NB4 (cell line): Measurements from ENCODE around the gene FSIP1.

ENCODE experiments used
- POLR2A ChIP-seq: IDR thresholded peaks from 2 replicates; pipeline ENCODE4 v1.6.1; 2011; ENCODE audit warnings: mild to moderate bottlenecking; ENCODE audit not compliant: insufficient read length; ENCODE audit errors: extremely low read depth
- TF ChIP-seq, protein P1 (sequence below): IDR thresholded peaks from one replicate; pipeline ENCODE4 v1.5.1; 2012; ENCODE audit warnings: low read depth, low read length
- TF ChIP-seq, protein P2 (sequence below): IDR thresholded peaks from 2 replicates; pipeline ENCODE4 v1.6.1; 2011; ENCODE audit warnings: low read depth, low read length

DNA sequence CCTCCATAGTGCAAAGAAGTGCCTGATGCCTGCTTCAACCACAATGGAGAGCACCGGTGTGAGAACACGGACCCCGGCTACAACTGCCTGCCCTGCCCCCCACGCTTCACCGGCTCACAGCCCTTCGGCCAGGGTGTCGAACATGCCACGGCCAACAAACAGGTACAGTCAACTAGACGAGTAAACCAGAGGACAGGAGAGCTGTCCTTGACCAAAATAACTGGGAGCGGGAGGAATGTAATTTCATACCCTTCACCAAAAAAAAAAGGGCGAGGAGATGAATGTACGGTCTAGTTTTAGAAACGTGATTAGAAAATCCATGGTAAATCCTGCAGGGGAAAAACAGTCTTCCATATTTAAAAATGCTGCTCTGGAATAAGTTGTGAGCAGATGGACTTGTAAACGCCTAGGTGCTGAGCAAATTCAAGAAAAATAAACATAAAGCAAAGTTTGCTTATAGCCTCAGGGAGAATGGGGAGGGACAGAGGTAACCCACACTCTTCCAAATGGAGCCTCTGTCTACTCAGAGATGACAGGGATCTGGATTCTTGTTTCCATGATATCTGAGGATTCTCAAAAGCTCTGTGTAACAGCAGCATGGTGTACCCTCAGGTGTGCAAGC, 193.3 kb downstream of the FSIP1 start:
- TF ChIP-seq, protein P1, sequence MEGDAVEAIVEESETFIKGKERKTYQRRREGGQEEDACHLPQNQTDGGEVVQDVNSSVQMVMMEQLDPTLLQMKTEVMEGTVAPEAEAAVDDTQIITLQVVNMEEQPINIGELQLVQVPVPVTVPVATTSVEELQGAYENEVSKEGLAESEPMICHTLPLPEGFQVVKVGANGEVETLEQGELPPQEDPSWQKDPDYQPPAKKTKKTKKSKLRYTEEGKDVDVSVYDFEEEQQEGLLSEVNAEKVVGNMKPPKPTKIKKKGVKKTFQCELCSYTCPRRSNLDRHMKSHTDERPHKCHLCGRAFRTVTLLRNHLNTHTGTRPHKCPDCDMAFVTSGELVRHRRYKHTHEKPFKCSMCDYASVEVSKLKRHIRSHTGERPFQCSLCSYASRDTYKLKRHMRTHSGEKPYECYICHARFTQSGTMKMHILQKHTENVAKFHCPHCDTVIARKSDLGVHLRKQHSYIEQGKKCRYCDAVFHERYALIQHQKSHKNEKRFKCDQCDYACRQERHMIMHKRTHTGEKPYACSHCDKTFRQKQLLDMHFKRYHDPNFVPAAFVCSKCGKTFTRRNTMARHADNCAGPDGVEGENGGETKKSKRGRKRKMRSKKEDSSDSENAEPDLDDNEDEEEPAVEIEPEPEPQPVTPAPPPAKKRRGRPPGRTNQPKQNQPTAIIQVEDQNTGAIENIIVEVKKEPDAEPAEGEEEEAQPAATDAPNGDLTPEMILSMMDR = no peak
- TF ChIP-seq POLR2A = no peak
- TF ChIP-seq, protein P2, sequence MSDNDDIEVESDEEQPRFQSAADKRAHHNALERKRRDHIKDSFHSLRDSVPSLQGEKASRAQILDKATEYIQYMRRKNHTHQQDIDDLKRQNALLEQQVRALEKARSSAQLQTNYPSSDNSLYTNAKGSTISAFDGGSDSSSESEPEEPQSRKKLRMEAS = no peak
